ENCODE measurements around the gene TRAF6. TPM values are rescaled to one million over a fixed set of nuclear protein-coding genes. Genes with fewer than 3 reads are reported as not detected.

Gene TRAF6
- total and polyA plus RNA-seq, 4 donors = 2.2 to 14.0 (median 8.8) TPM

DNA sequence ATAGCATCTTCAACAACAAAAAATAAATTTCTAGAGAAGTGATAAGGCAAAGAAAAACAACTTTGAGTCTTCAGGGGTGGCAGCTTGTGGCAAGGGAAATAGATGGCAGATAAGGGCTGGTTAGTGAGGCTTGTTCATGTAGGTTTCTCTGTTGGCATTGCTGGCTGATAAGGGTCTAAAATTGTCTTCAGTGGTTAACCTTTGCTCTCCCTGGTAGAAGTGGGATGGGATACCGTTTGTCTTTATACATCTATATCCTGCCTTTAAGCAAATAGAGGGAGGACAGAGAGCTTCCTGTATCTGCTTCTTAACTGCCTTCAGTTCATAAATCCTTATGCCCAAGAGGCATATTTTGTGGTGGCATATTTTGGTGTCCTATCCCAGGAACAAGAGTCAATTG, 57.1 kb downstream of the TRAF6 start:
- 9 to 29% methylated on average over 1 of the region's 1 CpG for WGBS, 2 donors
- TF ChIP-seq, protein P1, sequence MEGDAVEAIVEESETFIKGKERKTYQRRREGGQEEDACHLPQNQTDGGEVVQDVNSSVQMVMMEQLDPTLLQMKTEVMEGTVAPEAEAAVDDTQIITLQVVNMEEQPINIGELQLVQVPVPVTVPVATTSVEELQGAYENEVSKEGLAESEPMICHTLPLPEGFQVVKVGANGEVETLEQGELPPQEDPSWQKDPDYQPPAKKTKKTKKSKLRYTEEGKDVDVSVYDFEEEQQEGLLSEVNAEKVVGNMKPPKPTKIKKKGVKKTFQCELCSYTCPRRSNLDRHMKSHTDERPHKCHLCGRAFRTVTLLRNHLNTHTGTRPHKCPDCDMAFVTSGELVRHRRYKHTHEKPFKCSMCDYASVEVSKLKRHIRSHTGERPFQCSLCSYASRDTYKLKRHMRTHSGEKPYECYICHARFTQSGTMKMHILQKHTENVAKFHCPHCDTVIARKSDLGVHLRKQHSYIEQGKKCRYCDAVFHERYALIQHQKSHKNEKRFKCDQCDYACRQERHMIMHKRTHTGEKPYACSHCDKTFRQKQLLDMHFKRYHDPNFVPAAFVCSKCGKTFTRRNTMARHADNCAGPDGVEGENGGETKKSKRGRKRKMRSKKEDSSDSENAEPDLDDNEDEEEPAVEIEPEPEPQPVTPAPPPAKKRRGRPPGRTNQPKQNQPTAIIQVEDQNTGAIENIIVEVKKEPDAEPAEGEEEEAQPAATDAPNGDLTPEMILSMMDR (IDR thresholded peaks at IDR 0.05; ENCODE audit: control extremely low read depth, extremely low read depth) = no peak
- ATAC-seq (ENCODE audit: insufficient read depth, low FRiP score) (no peak), DNase-seq (no peak)
- Histone ChIP-seq H3K27ac (ENCODE audit: low read depth in 1 of 2, low read length in 1 of 2) (no peak overlapping the region), H3K36me3 (ENCODE audit: control insufficient read depth in 4 of 4, insufficient read depth in 4 of 4, low read length in 4 of 4) (peaks cover 0 to 2% (median 0%) of the 10 kb centered on the region in 4 donors), H3K27me3 (ENCODE audit: control insufficient read depth in 3 of 3, insufficient read depth in 3 of 3, low read length in 2 of 3) (no peaks in the 10 kb centered on the region), H3K9me3 (ENCODE audit: control insufficient read depth in 4 of 4, insufficient read depth in 3 of 4, low read length in 3 of 4) (peaks cover 0 to 2% (median 0%) of the 10 kb centered on the region in 4 donors), H3K9ac (ENCODE audit: insufficient read depth in 1 of 2, low read length in 2 of 2) (no peak overlapping the region), H3K4me3 (no peak overlapping the region), H3K4me1 (ENCODE audit: control insufficient read depth in 5 of 5, insufficient read depth in 5 of 5, low read length in 5 of 5) (peaks cover 7 to 62% (median 35%) of the 10 kb centered on the region in 5 donors)

DNA sequence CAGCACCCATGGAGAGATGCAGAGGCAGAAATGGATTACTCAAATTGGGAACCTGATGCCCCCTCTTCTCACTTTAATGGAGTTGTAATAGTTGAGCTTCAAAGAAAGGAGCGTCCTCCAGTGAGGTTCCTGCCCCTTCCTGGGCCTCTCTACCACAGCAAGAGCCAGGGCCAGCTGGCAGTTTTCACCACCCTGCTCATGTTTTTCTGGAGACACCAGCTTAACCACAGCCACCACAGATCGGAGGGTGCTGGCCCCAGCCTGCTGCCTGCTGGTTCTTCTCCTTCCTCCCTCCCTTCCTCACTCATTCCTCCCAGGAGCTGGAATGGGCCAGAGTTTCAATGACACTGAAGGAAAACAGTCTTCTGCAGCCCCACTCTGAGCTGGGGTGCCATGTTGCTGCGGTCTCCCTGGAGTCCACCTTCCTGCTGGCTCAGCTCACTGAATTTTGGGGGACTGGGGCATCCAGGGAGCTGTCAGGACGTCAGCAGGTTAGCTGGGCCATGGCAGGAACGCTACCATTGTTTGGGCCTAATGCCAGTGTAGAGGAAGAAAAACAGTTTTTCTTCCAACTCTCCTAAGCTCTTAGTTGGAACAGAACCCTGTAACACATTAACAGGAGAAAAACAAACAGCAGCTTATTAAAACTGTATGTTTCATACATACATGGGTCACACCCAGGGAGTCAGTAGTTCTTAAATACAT, 57.7 kb downstream of the TRAF6 start:
- 35 to 70% methylated on average over 5 of the region's 5 CpGs for WGBS, 2 donors
- Histone ChIP-seq H3K27ac (ENCODE audit: low read depth in 1 of 2, low read length in 1 of 2) (peak overlapping the region in 1 of 2 donors; percentile 57), H3K36me3 (ENCODE audit: control insufficient read depth in 4 of 4, insufficient read depth in 4 of 4, low read length in 4 of 4) (peaks cover 0 to 2% (median 0%) of the 10 kb centered on the region in 4 donors), H3K27me3 (ENCODE audit: control insufficient read depth in 3 of 3, insufficient read depth in 3 of 3, low read length in 2 of 3) (no peaks in the 10 kb centered on the region), H3K9ac (ENCODE audit: insufficient read depth in 1 of 2, low read length in 2 of 2) (no peak overlapping the region), H3K9me3 (ENCODE audit: control insufficient read depth in 4 of 4, insufficient read depth in 3 of 4, low read length in 3 of 4) (peaks cover 0 to 2% (median 0%) of the 10 kb centered on the region in 4 donors), H3K4me1 (ENCODE audit: control insufficient read depth in 5 of 5, insufficient read depth in 5 of 5, low read length in 5 of 5) (peaks cover 7 to 67% (median 38%) of the 10 kb centered on the region in 5 donors), H3K4me3 (no peak overlapping the region)
- peak in 2 of 3 donors; percentile 40 to 44 for DNase-seq
- TF ChIP-seq, protein P1 (IDR thresholded peaks at IDR 0.05; ENCODE audit: control extremely low read depth, extremely low read depth) = no peak
- ATAC-seq (ENCODE audit: insufficient read depth, low FRiP score) = no peak

DNA sequence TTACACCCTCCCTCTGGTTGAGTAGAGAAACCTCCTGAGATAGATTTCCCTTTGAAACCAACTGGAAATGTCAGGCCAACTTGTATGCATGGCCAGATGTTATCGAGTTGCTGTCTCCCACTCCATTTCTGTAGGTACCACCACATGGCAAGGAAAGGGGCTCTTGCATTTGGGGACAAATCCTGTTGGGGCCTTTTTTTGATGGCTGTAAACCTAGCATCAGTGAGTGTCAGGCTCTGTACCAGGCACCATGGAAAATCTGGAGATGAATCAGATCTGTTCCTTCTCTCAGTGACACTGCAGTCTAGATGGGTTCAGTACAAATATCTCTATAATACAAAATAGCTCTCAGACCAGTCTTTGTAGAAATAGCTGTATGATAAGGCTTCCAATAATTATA, 58.4 kb downstream of the TRAF6 start:
- DNase-seq (no peak), ATAC-seq (ENCODE audit: insufficient read depth, low FRiP score) (no peak)
- Histone ChIP-seq H3K27me3 (ENCODE audit: control insufficient read depth in 3 of 3, insufficient read depth in 3 of 3, low read length in 2 of 3) (no peaks in the 10 kb centered on the region), H3K9me3 (ENCODE audit: control insufficient read depth in 4 of 4, insufficient read depth in 3 of 4, low read length in 3 of 4) (peaks cover 0 to 2% (median 0%) of the 10 kb centered on the region in 4 donors), H3K4me3 (no peak overlapping the region), H3K4me1 (ENCODE audit: control insufficient read depth in 5 of 5, insufficient read depth in 5 of 5, low read length in 5 of 5) (peaks cover 7 to 72% (median 39%) of the 10 kb centered on the region in 5 donors), H3K9ac (ENCODE audit: insufficient read depth in 1 of 2, low read length in 2 of 2) (no peak overlapping the region), H3K36me3 (ENCODE audit: control insufficient read depth in 4 of 4, insufficient read depth in 4 of 4, low read length in 4 of 4) (peaks cover 0 to 2% (median 0%) of the 10 kb centered on the region in 4 donors), H3K27ac (ENCODE audit: low read depth in 1 of 2, low read length in 1 of 2) (no peak overlapping the region)
- 93 to 97% methylated on average over 1 of the region's 1 CpG for WGBS, 2 donors
- TF ChIP-seq, protein P1 (IDR thresholded peaks at IDR 0.05; ENCODE audit: control extremely low read depth, extremely low read depth) = no peak

All from lung (tissue), 12 donors.